Right kidney (tissue), 9 donors: ENCODE results near the gene FHOD1.

ENCODE experiments used
- DNase-seq: peaks from one replicate; pipeline ENCODE4 v3.0.0-alpha.2; 2016
- long read RNA-seq, 8 donors: transcript quantifications; one replicate each; lab custom pipeline, GENCODE V29; 2026

The FHOD1 gene
- long read RNA-seq, donor 1, partial matches to known transcripts = 7 of 8 reads
- long read RNA-seq, donor 1, other reads (novel, unspliced or antisense) = 0 of 8 reads
- long read RNA-seq, donor 2, partial matches to known transcripts = 9 of 10 reads
- long read RNA-seq, donor 2, other reads (novel, unspliced or antisense) = 0 of 10 reads
- long read RNA-seq, donor 3 = 0 reads
- long read RNA-seq, donor 4 = 0 reads
- long read RNA-seq, donor 5, partial matches to known transcripts = 0 of 3 reads
- long read RNA-seq, donor 5, other reads (novel, unspliced or antisense) = 0 of 3 reads
- long read RNA-seq, donor 6, partial matches to known transcripts = 12 of 13 reads
- long read RNA-seq, donor 6, other reads (novel, unspliced or antisense) = 0 of 13 reads
- long read RNA-seq, donor 7 = 0 reads
- long read RNA-seq, donor 8, partial matches to known transcripts = 0 of 2 reads
- long read RNA-seq, donor 8, other reads (novel, unspliced or antisense) = 0 of 2 reads

GRCh38 chr16:67247192-67248072, at the start of gene FHOD1:
FHOD1 (minus strand) TSS chr16:67247481; CDS start chr16:67247410, 71 bp downstream.
- DNase-seq = peak; percentile 88

- DNase-seq = no peak
These were observed 49.1 kb upstream of the FHOD1 start for GRCh38 chr16:67296420-67296819.

GRCh38 chr16:67294938-67295361, 47.7 kb upstream of the FHOD1 start:
- no peak for DNase-seq

GRCh38 chr16:67294171-67294757, 47.0 kb upstream of the FHOD1 start:
- no peak for DNase-seq

- no peak for DNase-seq
These were observed 44.2 kb upstream of the FHOD1 start for GRCh38 chr16:67291461-67291860.

GRCh38 chr16:67287960-67288359, 40.7 kb upstream of the FHOD1 start:
- no peak for DNase-seq

GRCh38 chr16:67286441-67287235, 39.4 kb upstream of the FHOD1 start:
- no peak for DNase-seq

- DNase-seq = peak; percentile 31
These were observed 37.7 kb upstream of the FHOD1 start for GRCh38 chr16:67284699-67285646.

- DNase-seq = no peak
These were observed 36.7 kb upstream of the FHOD1 start for GRCh38 chr16:67283826-67284555.

- DNase-seq = no peak
These were observed 36.0 kb upstream of the FHOD1 start for GRCh38 chr16:67283039-67283825.

GRCh38 chr16:67282447-67282805, 35.1 kb upstream of the FHOD1 start:
- no peak for DNase-seq

- no peak for DNase-seq
These were observed 34.5 kb upstream of the FHOD1 start for GRCh38 chr16:67281536-67282446.

GRCh38 chr16:67280090-67281015, 33.1 kb upstream of the FHOD1 start:
- DNase-seq = no peak

GRCh38 chr16:67279296-67280089, 32.2 kb upstream of the FHOD1 start, which contains the start of gene PLEKHG4:
PLEKHG4 (plus strand) TSS chr16:67279532; CDS start chr16:67280045, 513 bp downstream.
- peak; percentile 68 for DNase-seq

- DNase-seq = peak; percentile 37
These were observed 31.6 kb upstream of the FHOD1 start for GRCh38 chr16:67278773-67279295.
